ENCODE results near the gene TMOD2.

The TMOD2 gene

DNA sequence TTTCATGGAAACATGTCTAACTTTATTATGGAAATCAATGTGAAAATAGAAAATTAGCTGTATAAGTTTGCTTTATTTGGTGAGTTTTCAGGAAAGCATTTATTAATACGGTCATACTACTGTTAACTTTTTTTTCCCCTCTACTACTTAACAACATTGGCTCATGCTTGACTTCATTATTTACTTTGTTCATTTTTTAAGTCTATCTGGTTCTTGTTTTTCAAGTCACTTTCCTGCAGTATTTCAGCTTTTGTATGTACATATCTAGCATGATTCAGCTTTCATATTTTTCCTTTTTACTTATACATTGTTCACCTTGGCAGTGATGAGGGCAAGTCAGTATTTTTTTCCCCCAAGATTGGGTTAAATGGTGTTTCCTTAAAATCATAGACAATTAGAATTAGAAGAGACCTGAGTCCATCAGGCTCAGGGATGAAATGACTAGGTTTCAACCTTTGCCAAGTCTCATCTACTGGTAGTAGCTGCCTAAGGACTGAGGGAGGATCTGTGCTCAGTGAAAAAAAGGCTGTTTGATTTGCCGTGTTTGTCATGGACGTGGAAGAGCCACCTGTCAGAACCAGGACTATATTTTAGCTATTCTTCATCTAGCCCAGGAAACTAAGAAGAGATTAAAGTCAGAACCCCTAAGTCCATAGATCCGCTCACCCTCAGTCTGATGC, 93.5 kb downstream of the TMOD2 start:
- Histone ChIP-seq H3K36me3 (ENCODE audit: control insufficient read depth, insufficient read depth, low read length) (no peaks in the 10 kb centered on the region), H3K4me3 (replicated peaks; ENCODE audit: low read depth, low read length) (no peak overlapping the region), H3K27me3 (replicated peaks; ENCODE audit: control insufficient read depth, insufficient read depth, low read length) (no peaks in the 10 kb centered on the region)
- TF ChIP-seq, protein P1, sequence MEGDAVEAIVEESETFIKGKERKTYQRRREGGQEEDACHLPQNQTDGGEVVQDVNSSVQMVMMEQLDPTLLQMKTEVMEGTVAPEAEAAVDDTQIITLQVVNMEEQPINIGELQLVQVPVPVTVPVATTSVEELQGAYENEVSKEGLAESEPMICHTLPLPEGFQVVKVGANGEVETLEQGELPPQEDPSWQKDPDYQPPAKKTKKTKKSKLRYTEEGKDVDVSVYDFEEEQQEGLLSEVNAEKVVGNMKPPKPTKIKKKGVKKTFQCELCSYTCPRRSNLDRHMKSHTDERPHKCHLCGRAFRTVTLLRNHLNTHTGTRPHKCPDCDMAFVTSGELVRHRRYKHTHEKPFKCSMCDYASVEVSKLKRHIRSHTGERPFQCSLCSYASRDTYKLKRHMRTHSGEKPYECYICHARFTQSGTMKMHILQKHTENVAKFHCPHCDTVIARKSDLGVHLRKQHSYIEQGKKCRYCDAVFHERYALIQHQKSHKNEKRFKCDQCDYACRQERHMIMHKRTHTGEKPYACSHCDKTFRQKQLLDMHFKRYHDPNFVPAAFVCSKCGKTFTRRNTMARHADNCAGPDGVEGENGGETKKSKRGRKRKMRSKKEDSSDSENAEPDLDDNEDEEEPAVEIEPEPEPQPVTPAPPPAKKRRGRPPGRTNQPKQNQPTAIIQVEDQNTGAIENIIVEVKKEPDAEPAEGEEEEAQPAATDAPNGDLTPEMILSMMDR (IDR thresholded peaks at IDR 0.05; ENCODE audit: insufficient read depth, low read length, poor library complexity, severe bottlenecking) = no peak
- DNase-seq (ENCODE audit: extremely low read depth, insufficient read length) = no peak

DNA sequence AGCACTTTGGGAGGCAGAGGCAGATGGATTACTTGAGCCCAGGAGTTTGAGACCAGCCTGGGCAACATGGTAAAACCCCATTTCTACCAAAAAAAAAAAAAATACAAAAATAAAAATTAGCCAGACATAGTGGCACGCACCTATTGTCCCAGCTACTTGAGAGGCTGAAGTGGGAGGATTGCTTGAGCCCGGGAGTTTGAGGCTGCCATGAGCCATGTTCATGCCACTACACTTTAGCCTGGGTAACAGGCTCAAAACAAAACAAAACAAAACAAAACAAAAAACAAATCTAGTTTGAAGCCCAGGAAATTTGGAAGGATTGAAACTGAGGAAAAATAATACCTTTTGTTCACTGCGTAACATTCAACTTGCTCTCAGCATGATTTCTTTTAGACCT, 94.7 kb downstream of the TMOD2 start:
- TF ChIP-seq, protein P1 (IDR thresholded peaks at IDR 0.05; ENCODE audit: insufficient read depth, low read length, poor library complexity, severe bottlenecking) = no peak
- Histone ChIP-seq H3K4me3 (replicated peaks; ENCODE audit: low read depth, low read length) (no peak overlapping the region), H3K36me3 (ENCODE audit: control insufficient read depth, insufficient read depth, low read length) (no peaks in the 10 kb centered on the region), H3K27me3 (replicated peaks; ENCODE audit: control insufficient read depth, insufficient read depth, low read length) (no peaks in the 10 kb centered on the region)
- no peak for DNase-seq (ENCODE audit: extremely low read depth, insufficient read length)

DNA sequence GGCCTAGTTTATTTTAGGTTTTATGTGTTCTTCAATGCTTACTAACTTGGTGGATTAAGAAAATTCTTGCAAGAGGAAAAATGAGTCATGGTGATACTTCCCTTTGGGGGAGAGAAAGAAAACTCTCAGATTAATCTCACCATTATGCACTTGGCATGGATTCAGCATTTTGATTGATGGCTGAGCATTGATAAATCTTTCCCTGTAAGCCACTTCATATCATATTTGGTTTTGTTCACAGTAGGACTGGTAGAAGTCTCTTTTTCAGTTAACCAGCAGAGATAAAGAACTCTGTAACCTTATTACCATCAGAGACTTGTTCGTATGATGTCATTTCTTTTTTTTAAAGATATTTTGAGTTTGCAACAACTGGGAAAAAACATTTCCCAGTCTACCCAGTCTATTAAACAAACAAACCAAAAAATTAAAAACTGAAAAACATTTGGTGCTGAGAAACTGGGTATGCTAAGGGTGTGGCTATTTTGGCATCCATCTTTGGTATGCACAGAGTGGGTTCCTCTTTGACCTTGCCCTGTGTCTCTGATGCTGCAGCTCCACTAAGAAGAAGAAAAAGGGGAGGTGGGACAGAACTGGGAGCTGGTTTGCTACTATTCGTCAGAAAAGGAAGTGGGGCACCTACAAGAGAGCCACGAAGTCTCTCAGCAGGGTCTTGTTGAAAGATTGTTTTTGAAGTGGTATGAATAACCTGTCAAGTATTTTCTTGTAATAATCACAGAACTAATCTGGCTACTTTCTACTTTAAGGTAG, 95.2 kb downstream of the TMOD2 start:
- no peak for DNase-seq (ENCODE audit: extremely low read depth, insufficient read length)
- H3K4me3 ChIP-seq (replicated peaks; ENCODE audit: low read depth, low read length) = no peak overlapping the region
- TF ChIP-seq, protein P1 (IDR thresholded peaks at IDR 0.05; ENCODE audit: insufficient read depth, low read length, poor library complexity, severe bottlenecking) = no peak
- H3K27me3 ChIP-seq (replicated peaks; ENCODE audit: control insufficient read depth, insufficient read depth, low read length) = no peaks in the 10 kb centered on the region
- H3K36me3 ChIP-seq (ENCODE audit: control insufficient read depth, insufficient read depth, low read length) = no peaks in the 10 kb centered on the region

DNA sequence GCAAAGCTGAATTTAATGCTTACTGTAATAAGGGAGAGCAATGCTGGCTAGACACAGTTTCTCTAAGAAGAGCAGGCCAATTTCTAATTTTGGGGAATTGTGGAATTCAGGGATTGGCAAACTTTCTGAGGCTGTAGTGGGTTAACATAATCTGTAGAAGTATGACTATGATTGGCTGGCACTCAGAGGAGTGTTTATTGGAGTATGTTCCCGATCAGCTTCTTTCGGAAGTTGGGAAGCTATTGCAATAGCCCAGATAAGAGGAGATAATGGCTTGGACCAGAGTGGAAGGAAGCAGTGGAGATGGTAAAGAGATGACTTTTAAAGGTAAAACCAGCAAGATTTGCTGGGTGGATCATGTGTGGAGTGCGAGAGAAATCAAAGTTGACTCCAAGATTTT, 97.4 kb downstream of the TMOD2 start:
- no peaks in the 10 kb centered on the region for H3K36me3 ChIP-seq (ENCODE audit: control insufficient read depth, insufficient read depth, low read length)
- no peak for DNase-seq (ENCODE audit: extremely low read depth, insufficient read length)
- no peaks in the 10 kb centered on the region for H3K27me3 ChIP-seq (replicated peaks; ENCODE audit: control insufficient read depth, insufficient read depth, low read length)
- no peak overlapping the region for H3K4me3 ChIP-seq (replicated peaks; ENCODE audit: low read depth, low read length)
- TF ChIP-seq, protein P1 (IDR thresholded peaks at IDR 0.05; ENCODE audit: insufficient read depth, low read length, poor library complexity, severe bottlenecking) = no peak

DNA sequence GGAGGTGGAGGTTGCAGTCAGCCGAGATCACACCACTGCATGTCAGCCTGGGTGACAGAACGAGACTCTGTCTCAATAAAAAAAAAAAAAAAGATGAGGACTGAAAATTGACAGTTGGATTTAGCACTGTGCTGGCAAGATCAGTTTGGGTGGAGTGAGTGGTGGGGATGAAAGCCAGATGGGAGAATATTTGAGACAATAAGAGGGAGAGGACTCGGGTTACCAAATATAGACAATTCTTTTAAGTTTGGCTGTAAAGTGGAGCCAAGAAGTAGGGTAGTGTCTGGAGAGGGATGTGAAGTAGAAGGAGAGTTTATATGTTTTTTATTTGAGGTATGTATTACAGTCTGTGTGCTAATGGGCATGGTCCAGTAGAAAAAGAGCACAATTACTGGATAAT, 98.5 kb downstream of the TMOD2 start:
- DNase-seq (ENCODE audit: extremely low read depth, insufficient read length) = no peak
- no peaks in the 10 kb centered on the region for H3K27me3 ChIP-seq (replicated peaks; ENCODE audit: control insufficient read depth, insufficient read depth, low read length)
- H3K36me3 ChIP-seq (ENCODE audit: control insufficient read depth, insufficient read depth, low read length) = no peaks in the 10 kb centered on the region
- TF ChIP-seq, protein P1 (IDR thresholded peaks at IDR 0.05; ENCODE audit: insufficient read depth, low read length, poor library complexity, severe bottlenecking) = no peak
- H3K4me3 ChIP-seq (replicated peaks; ENCODE audit: low read depth, low read length) = no peak overlapping the region

Measured in GM06990 (cell line).